Jurkat, Clone E6-1 (cell line): ENCODE results near the gene RCSD1.

ENCODE experiments used
- DNase-seq: peaks from one replicate; pipeline ENCODE4 v3.0.0-alpha.2; 2011; ENCODE audit warnings: low read depth, low spot score
- H3K4me3 ChIP-seq: 2 replicates; pipeline ENCODE4 v1.5.1; 2011; ENCODE audit warnings: mild to moderate bottlenecking, low read length, control low read depth, moderate library complexity

Gene RCSD1

GRCh38 chr1:167751676-167752075 lies 121.6 kb downstream of the RCSD1 start:
- H3K4me3 ChIP-seq, result no peak overlapping the region

GRCh38 chr1:167752219-167752985 lies 122.4 kb downstream of the RCSD1 start:
- H3K4me3 ChIP-seq, result peak overlapping the region; percentile 28
- DNase-seq, result no peak

More at GRCh38 chr1:167751676-167752075, 121.6 kb downstream of the RCSD1 start:
- DNase-seq, result no peak

GRCh38 chr1:167755654-167756053 lies 125.6 kb downstream of the RCSD1 start:
- H3K4me3 ChIP-seq, result no peak overlapping the region
- no peak for DNase-seq
